HEK293 (cell line): ENCODE results near the gene PHAF1.
A peak's percentile ranks its signal among the peaks of the same experiment; 100 is the strongest.

ENCODE experiments used
- CTCF ChIA-PET: fragments of 350-600 bp; formaldehyde crosslinking; extraction: SDS; loops from one replicate; lab custom pipeline; 2021; ENCODE audit warnings: antibody characterized with exemption; lab: Yijun Ruan, JAX
- POLR2A ChIA-PET: fragments of 300-600 bp; formaldehyde crosslinking; extraction: SDS; loops from one replicate; lab custom pipeline; 2020; ENCODE audit warnings: antibody characterized with exemption, inconsistent platforms; lab: Yijun Ruan, JAX
- H3K27ac ChIP-seq: fragments of 200-500 bp; sonication (Bioruptor generic); 2 replicates; pipeline ENCODE4 v1.5.1; 2014; ENCODE audit warnings: low read depth, low read length, control low read depth, inconsistent platforms; ENCODE audit errors: extremely low read depth
- H3K36me3 ChIP-seq, 2 experiments: fragments of 200-500 bp in 1 of 2; sonication (Bioruptor generic) in 1 of 2; 1 replicate in 1 of 2; 2 replicates in 1 of 2; pipeline ENCODE4 v1.5.1; 2014 to 2017; ENCODE audit warnings: inconsistent platforms in 2 of 2, low read length in 2 of 2; ENCODE audit not compliant: control insufficient read depth in 2 of 2, insufficient read depth in 1 of 2
- H3K4me1 ChIP-seq: fragments of 200-500 bp; sonication (Bioruptor generic); 2 replicates; pipeline ENCODE4 v1.5.1; 2014; ENCODE audit warnings: mild to moderate bottlenecking, low read length, inconsistent platforms; ENCODE audit not compliant: control insufficient read depth, insufficient read depth
- H3K4me3 ChIP-seq: 2 replicates; pipeline ENCODE4 v1.5.1; 2011; ENCODE audit warnings: low read depth, mild to moderate bottlenecking, control low read depth, low read length, moderate library complexity
- H3K9me3 ChIP-seq: fragments of 200-500 bp; sonication (Bioruptor generic); 2 replicates; pipeline ENCODE4 v1.5.1; 2014; ENCODE audit warnings: low read depth, low read length, inconsistent platforms; ENCODE audit not compliant: control insufficient read depth, insufficient read depth
- EGR2 ChIP-seq: fragments of 450-650 bp; formaldehyde crosslinking; IDR thresholded peaks from 2 replicates; pipeline ENCODE4 v1.5.1; 2016; ENCODE audit warnings: low read depth, missing biosample characterization, missing genetic modification characterization
- PRDM10 ChIP-seq: fragments of 450-650 bp; formaldehyde crosslinking; IDR thresholded peaks from 2 replicates; pipeline ENCODE4 v1.5.1; 2016; ENCODE audit warnings: missing biosample characterization, missing genetic modification characterization
- ZFHX2 ChIP-seq: fragments of 450-650 bp; formaldehyde crosslinking; conservative IDR thresholded peaks from 2 replicates; pipeline ENCODE4 v1.5.1; 2016; ENCODE audit warnings: missing biosample characterization, missing genetic modification characterization
- ZNF704 ChIP-seq: fragments of 450-650 bp; formaldehyde crosslinking; IDR thresholded peaks from 2 replicates; pipeline ENCODE4 v1.5.1; 2016; ENCODE audit warnings: missing biosample characterization, missing genetic modification characterization
- ZSCAN18 ChIP-seq: fragments of 450-650 bp; formaldehyde crosslinking; IDR thresholded peaks from 2 replicates; pipeline ENCODE4 v1.5.1; 2016; ENCODE audit warnings: missing biosample characterization, missing genetic modification characterization
- TF ChIP-seq, protein P1 (sequence below): fragments of 450-650 bp; IDR thresholded peaks from 2 replicates; pipeline ENCODE4 v1.5.1; 2018; ENCODE audit warnings: missing biosample characterization, missing genetic modification characterization
- TF ChIP-seq, protein P2 (sequence below): fragments of 450-650 bp; formaldehyde crosslinking; IDR thresholded peaks from 2 replicates; pipeline ENCODE4 v1.5.1; 2016; ENCODE audit warnings: missing biosample characterization, missing genetic modification characterization

Gene PHAF1

DNA sequence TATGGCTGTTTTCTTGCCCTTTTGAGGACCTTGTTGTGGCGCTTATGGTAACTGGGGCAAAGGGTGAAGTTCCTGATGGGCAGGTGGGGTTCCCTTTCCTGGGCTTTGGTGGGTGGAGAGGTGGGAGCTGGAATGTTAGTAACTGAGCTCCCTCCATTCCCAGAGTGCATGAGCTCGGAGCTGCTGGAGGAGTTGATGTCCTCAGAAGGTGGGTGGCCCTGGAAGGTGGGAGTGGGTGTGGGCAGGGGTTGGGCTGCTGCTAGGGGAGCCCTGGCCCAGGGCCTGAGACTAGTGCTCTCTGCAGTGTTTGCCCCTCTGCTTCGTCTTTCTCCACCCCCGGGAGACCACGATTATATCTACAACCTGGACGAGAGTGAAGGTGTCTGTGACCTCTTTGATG lies 88.0 kb downstream of the PHAF1 start:
- no peak overlapping the region for H3K4me3 ChIP-seq
- CTCF ChIA-PET, result interaction anchor here (0.5 to 2.2 kb wide), 9 partner anchors 10 to 121 kb away, joined by 3 to 10 read pairs (median 3); partner anchors contain the start of gene MATCAP1
- POLR2A ChIA-PET, result interaction anchor here (0.9 to 2.1 kb wide), 9 partner anchors 10 to 237 kb away, joined by 3 to 11 read pairs (median 4); partner anchors contain the start of genes CES3 and TMEM208
- H3K27ac ChIP-seq, result 0 out of 2 replicates have a peak overlapping the region, but pooled peaks have one; percentile 4
- TF ChIP-seq EGR2 (tag by site-specific recombination), result peak; percentile 94
- TF ChIP-seq ZFHX2, result peak; percentile 95
- no peak for TF ChIP-seq ZNF704 (tag by site-specific recombination)
- TF ChIP-seq, protein P1, sequence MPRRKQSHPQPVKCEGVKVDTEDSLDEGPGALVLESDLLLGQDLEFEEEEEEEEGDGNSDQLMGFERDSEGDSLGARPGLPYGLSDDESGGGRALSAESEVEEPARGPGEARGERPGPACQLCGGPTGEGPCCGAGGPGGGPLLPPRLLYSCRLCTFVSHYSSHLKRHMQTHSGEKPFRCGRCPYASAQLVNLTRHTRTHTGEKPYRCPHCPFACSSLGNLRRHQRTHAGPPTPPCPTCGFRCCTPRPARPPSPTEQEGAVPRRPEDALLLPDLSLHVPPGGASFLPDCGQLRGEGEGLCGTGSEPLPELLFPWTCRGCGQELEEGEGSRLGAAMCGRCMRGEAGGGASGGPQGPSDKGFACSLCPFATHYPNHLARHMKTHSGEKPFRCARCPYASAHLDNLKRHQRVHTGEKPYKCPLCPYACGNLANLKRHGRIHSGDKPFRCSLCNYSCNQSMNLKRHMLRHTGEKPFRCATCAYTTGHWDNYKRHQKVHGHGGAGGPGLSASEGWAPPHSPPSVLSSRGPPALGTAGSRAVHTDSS (tag by site-specific recombination), result no peak
- TF ChIP-seq PRDM10 (tag by site-specific recombination), result peak; percentile 49
- TF ChIP-seq, protein P2, sequence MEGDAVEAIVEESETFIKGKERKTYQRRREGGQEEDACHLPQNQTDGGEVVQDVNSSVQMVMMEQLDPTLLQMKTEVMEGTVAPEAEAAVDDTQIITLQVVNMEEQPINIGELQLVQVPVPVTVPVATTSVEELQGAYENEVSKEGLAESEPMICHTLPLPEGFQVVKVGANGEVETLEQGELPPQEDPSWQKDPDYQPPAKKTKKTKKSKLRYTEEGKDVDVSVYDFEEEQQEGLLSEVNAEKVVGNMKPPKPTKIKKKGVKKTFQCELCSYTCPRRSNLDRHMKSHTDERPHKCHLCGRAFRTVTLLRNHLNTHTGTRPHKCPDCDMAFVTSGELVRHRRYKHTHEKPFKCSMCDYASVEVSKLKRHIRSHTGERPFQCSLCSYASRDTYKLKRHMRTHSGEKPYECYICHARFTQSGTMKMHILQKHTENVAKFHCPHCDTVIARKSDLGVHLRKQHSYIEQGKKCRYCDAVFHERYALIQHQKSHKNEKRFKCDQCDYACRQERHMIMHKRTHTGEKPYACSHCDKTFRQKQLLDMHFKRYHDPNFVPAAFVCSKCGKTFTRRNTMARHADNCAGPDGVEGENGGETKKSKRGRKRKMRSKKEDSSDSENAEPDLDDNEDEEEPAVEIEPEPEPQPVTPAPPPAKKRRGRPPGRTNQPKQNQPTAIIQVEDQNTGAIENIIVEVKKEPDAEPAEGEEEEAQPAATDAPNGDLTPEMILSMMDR (tag by site-specific recombination), result no peak
- no peak for TF ChIP-seq ZSCAN18
- H3K36me3 ChIP-seq, result peaks cover 7 to 89% of the 10 kb centered on the region in 2 experiments; a peak in 2 of 3 replicates
- peaks cover 7% of the 10 kb centered on the region for H3K4me1 ChIP-seq
- H3K9me3 ChIP-seq, result no peaks in the 10 kb centered on the region
